ENCODE measurements around the gene SALL2. TPM values are rescaled to one million over a fixed set of nuclear protein-coding genes. Genes with fewer than 3 reads are reported as not detected.

SALL2 gene
- polyA plus RNA-seq, 1 of the 3 experiments (the other 2 are of a cell fraction), result 9.1 TPM

- TF ChIP-seq REST (IDR thresholded peaks at IDR 0.05; ENCODE audit: low read depth, low read length), result no peak
Measured at GRCh38 chr14:21505012-21505553, 21.1 kb downstream of the SALL2 start (continued).

- ChIA-PET POLR2A (no interaction called here), CTCF (interaction anchor here (6.6 kb wide), 1 partner anchor 26 kb away, joined by 40 read pairs; the partner anchor contains the start of genes RAB2B and TOX4)
- Histone ChIP-seq H3K4me3 (ENCODE audit: low read depth in 2 of 2, low read length in 1 of 2) (no peak overlapping the region), H3K4me2 (no peak overlapping the region), H4K20me1 (ENCODE audit: insufficient read depth) (no peaks in the 10 kb centered on the region), H2AFZ (ENCODE audit: low read depth) (no peak overlapping the region), H3K9ac (no peak overlapping the region), H3K36me3 (replicated peaks in 1 of 2; ENCODE audit: control insufficient read depth in 1 of 2, insufficient read depth in 2 of 2, low read length in 1 of 2) (peaks cover 56 to 65% of the 10 kb centered on the region in 2 experiments), H3K27me3 (ENCODE audit: insufficient read depth) (no peaks in the 10 kb centered on the region), H3K27ac (ENCODE audit: low read depth in 2 of 2, low read length in 1 of 2) (peak overlapping the region in 1 of 2 experiments; percentile 18; a peak in 1 of 4 replicates), H3K9me2 (no peaks in the 10 kb centered on the region), H3K79me2 (ENCODE audit: insufficient read depth) (peaks cover 49% of the 10 kb centered on the region), H3K4me1 (ENCODE audit: control insufficient read depth in 1 of 2, insufficient read depth in 2 of 2, low read depth in 1 of 2, low read length in 1 of 2) (peaks cover 0 to 10% of the 10 kb centered on the region in 2 experiments; a peak in 2 of 4 replicates), H3K9me3 (no peaks in the 10 kb centered on the region), H3F3A (replicated peaks; ENCODE audit: insufficient read depth) (peaks cover 28% of the 10 kb centered on the region)
- DNase-seq, result no peak
- 89% methylated on average over 4 of the region's 4 CpGs for WGBS (ENCODE audit: low lambda C conversion rate)
- TF ChIP-seq ELF1 (IDR thresholded peaks at IDR 0.05) (no peak), RFX5 (IDR thresholded peaks at IDR 0.05; ENCODE audit: low read length) (no peak), CHD2 (IDR thresholded peaks at IDR 0.05; ENCODE audit: low read length, partially characterized antibody) (no peak), USF1 (IDR thresholded peaks at IDR 0.05; ENCODE audit: borderline replicate concordance, low read depth) (no peak), EP300 (IDR thresholded peaks at IDR 0.05; ENCODE audit: borderline replicate concordance in 1 of 2, low read depth in 1 of 2, low read length in 1 of 2) (no peak), YY1 (IDR thresholded peaks at IDR 0.05; ENCODE audit: low read depth) (no peak), GABPA (IDR thresholded peaks at IDR 0.05; ENCODE audit: low read depth) (no peak), MXI1 (IDR thresholded peaks at IDR 0.05; ENCODE audit: low read depth, low read length) (no peak), TEAD4 (IDR thresholded peaks at IDR 0.05; ENCODE audit: borderline replicate concordance, insufficient read depth) (no peak), REST (IDR thresholded peaks at IDR 0.05; ENCODE audit: low read depth, low read length) (no peak)
Measured at GRCh38 chr14:21503376-21503775, 22.8 kb downstream of the SALL2 start.

Measured in SK-N-SH (cell line).